Testis (tissue), 2 donors: ENCODE data around the gene PLXND1.
"Not testable (repeated sequence)": the region's sequence is repeated elsewhere in the genome, so short reads cannot be mapped to it uniquely, and the experiment has no call there.

Source experiments
- CTCF ChIP-seq, 3 experiments: fragments of 450-650 bp in 2 of 3; fragments of 200-600 bp in 1 of 3; sonication (generic) in 1 of 3; IDR thresholded peaks; one replicate each; pipeline ENCODE4 v1.5.1; 2016 to 2019; ENCODE audit warnings: antibody characterized with exemption in 3 of 3, mild to moderate bottlenecking in 2 of 3, moderate library complexity in 1 of 3
- POLR2A ChIP-seq: fragments of 450-650 bp; IDR thresholded peaks from one replicate; pipeline ENCODE4 v1.6.1; 2017; ENCODE audit warnings: antibody characterized with exemption, mild to moderate bottlenecking, moderate library complexity

- not testable (repeated sequence) for TF ChIP-seq CTCF (IDR thresholded peaks at IDR 0.05); POLR2A
Observed at GRCh38 chr3:129610794-129611445, 4.4 kb upstream of the PLXND1 start.
